Lower leg skin (tissue), 3 donors: ENCODE data around the gene HEPN1.

Experiments used
- POLR2A ChIP-seq, 2 donors: fragments of 450-650 bp; IDR thresholded peaks; one replicate each; pipeline ENCODE4 v1.6.1; 2016 to 2017; ENCODE audit warnings: antibody characterized with exemption in 2 of 2, mild to moderate bottlenecking in 1 of 2, moderate library complexity in 1 of 2
- TF ChIP-seq, protein P1 (sequence below), 3 donors: fragments of 450-650 bp; IDR thresholded peaks; one replicate each; pipeline ENCODE4 v1.5.1; 2016; ENCODE audit warnings: antibody characterized with exemption in 3 of 3, mild to moderate bottlenecking in 3 of 3, moderate library complexity in 2 of 3

DNA sequence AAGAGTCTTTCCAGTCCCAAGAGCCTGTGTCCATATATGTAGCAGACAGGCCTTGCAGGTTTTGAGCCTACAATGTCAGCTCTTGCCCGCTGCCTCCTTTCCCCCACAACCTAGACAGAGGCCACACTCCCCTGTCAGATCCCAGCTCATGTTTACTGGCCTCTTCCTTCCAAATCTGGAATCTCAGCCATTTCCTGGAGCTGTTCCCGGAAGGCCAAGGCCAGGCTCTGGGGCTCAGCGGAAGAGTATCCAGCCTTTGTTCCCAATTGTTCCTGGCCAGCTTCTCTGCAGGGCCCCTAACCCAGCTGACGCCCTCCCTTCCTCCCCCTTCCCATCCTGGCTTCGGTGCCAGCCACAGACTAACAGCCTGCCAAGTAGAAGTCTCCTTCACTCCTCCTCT, 20.3 kb upstream of the HEPN1 start:
- TF ChIP-seq, protein P1, sequence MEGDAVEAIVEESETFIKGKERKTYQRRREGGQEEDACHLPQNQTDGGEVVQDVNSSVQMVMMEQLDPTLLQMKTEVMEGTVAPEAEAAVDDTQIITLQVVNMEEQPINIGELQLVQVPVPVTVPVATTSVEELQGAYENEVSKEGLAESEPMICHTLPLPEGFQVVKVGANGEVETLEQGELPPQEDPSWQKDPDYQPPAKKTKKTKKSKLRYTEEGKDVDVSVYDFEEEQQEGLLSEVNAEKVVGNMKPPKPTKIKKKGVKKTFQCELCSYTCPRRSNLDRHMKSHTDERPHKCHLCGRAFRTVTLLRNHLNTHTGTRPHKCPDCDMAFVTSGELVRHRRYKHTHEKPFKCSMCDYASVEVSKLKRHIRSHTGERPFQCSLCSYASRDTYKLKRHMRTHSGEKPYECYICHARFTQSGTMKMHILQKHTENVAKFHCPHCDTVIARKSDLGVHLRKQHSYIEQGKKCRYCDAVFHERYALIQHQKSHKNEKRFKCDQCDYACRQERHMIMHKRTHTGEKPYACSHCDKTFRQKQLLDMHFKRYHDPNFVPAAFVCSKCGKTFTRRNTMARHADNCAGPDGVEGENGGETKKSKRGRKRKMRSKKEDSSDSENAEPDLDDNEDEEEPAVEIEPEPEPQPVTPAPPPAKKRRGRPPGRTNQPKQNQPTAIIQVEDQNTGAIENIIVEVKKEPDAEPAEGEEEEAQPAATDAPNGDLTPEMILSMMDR (IDR thresholded peaks at IDR 0.05): no peak
- no peak for TF ChIP-seq POLR2A (IDR thresholded peaks at IDR 0.05)
